HG03108 (cell line): ENCODE measurements around the gene CLPTM1.
A peak's percentile ranks its signal among the peaks of the same experiment; 100 is the strongest.
"Not testable (repeated sequence)": the region's sequence is repeated elsewhere in the genome, so short reads cannot be mapped to it uniquely, and the experiment has no call there.

Source experiments
- ATAC-seq: cut with Tn5 transposase; IDR thresholded peaks from one replicate; pipeline ENCODE4 v1.9.1; 2021; ENCODE audit warnings: moderate library complexity; ENCODE audit not compliant: unreplicated experiment

The CLPTM1 gene, protein sequence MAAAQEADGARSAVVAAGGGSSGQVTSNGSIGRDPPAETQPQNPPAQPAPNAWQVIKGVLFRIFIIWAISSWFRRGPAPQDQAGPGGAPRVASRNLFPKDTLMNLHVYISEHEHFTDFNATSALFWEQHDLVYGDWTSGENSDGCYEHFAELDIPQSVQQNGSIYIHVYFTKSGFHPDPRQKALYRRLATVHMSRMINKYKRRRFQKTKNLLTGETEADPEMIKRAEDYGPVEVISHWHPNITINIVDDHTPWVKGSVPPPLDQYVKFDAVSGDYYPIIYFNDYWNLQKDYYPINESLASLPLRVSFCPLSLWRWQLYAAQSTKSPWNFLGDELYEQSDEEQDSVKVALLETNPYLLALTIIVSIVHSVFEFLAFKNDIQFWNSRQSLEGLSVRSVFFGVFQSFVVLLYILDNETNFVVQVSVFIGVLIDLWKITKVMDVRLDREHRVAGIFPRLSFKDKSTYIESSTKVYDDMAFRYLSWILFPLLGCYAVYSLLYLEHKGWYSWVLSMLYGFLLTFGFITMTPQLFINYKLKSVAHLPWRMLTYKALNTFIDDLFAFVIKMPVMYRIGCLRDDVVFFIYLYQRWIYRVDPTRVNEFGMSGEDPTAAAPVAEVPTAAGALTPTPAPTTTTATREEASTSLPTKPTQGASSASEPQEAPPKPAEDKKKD

DNA sequence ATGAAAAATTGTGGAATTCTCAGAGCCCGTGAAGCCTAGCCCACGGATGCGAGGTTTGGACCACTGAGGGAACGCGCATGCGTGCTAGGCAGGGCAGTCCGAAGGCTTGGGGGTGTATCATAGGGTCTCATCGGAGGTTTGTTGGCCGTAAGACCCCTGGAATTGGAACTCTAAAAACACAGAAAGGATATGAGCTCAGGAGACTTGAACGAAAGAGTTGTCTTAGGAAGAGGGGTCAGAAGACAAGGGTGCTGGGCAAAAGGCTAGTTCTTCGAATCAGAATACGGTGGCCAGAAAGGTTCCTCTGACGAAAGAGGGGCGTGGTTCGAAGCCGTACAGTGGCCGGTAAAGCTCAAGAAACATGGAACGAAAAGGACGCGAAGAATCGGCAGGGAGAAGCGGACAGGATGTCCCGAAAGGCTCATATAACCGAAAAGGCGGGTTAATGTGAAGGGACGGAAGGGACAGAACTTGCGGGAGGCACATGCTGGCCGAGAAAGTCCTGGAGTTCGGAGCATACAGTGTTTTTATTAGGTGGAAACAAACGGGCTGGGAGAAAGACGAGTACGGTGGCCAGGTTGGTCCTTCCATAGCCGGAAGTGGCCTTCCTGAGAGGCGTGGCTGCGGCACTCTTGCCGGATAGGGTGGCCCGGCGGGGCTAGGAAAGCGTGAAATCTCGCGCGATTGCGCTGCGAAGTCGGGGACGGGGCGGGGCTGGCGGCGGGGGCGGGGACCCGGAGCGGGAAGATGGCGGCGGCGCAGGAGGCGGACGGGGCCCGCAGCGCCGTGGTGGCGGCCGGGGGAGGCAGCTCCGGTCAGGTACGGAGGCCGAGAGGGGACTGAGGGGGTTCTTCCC is at the start of gene CLPTM1:
Gene CLPTM1 (plus strand): TSS at position 732 of the 856 bp plus-strand sequence. CDS start 16 bp downstream, at position 748.
- peak; percentile 72 for ATAC-seq

DNA sequence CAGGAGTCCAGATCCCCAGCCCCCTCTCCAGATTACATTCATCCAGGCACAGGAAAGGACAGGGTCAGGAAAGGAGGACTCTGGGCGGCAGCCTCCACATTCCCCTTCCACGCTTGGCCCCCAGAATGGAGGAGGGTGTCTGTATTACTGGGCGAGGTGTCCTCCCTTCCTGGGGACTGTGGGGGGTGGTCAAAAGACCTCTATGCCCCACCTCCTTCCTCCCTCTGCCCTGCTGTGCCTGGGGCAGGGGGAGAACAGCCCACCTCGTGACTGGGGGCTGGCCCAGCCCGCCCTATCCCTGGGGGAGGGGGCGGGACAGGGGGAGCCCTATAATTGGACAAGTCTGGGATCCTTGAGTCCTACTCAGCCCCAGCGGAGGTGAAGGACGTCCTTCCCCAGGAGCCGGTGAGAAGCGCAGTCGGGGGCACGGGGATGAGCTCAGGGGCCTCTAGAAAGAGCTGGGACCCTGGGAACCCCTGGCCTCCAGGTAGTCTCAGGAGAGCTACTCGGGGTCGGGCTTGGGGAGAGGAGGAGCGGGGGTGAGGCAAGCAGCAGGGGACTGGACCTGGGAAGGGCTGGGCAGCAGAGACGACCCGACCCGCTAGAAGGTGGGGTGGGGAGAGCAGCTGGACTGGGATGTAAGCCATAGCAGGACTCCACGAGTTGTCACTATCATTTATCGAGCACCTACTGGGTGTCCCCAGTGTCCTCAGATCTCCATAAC is 49.6 kb upstream of the CLPTM1 start, which contains the start of gene APOE:
Gene APOE (plus strand): TSS at position 360 of the 724 bp plus-strand sequence. CDS start 829 bp downstream, outside the sequence.
- ATAC-seq = no peak

DNA sequence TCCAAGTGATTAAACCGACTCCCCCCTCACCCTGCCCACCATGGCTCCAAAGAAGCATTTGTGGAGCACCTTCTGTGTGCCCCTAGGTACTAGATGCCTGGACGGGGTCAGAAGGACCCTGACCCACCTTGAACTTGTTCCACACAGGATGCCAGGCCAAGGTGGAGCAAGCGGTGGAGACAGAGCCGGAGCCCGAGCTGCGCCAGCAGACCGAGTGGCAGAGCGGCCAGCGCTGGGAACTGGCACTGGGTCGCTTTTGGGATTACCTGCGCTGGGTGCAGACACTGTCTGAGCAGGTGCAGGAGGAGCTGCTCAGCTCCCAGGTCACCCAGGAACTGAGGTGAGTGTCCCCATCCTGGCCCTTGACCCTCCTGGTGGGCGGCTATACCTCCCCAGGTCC is 47.6 kb upstream of the CLPTM1 start:
- ATAC-seq = no peak

DNA sequence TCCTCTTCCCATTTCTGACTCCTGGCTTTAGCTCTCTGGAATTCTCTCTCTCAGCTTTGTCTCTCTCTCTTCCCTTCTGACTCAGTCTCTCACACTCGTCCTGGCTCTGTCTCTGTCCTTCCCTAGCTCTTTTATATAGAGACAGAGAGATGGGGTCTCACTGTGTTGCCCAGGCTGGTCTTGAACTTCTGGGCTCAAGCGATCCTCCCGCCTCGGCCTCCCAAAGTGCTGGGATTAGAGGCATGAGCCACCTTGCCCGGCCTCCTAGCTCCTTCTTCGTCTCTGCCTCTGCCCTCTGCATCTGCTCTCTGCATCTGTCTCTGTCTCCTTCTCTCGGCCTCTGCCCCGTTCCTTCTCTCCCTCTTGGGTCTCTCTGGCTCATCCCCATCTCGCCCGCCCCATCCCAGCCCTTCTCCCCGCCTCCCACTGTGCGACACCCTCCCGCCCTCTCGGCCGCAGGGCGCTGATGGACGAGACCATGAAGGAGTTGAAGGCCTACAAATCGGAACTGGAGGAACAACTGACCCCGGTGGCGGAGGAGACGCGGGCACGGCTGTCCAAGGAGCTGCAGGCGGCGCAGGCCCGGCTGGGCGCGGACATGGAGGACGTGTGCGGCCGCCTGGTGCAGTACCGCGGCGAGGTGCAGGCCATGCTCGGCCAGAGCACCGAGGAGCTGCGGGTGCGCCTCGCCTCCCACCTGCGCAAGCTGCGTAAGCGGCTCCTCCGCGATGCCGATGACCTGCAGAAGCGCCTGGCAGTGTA is 46.9 kb upstream of the CLPTM1 start:
- ATAC-seq = no peak

DNA sequence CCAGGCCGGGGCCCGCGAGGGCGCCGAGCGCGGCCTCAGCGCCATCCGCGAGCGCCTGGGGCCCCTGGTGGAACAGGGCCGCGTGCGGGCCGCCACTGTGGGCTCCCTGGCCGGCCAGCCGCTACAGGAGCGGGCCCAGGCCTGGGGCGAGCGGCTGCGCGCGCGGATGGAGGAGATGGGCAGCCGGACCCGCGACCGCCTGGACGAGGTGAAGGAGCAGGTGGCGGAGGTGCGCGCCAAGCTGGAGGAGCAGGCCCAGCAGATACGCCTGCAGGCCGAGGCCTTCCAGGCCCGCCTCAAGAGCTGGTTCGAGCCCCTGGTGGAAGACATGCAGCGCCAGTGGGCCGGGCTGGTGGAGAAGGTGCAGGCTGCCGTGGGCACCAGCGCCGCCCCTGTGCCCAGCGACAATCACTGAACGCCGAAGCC is 46.3 kb upstream of the CLPTM1 start:
- ATAC-seq = no peak

DNA sequence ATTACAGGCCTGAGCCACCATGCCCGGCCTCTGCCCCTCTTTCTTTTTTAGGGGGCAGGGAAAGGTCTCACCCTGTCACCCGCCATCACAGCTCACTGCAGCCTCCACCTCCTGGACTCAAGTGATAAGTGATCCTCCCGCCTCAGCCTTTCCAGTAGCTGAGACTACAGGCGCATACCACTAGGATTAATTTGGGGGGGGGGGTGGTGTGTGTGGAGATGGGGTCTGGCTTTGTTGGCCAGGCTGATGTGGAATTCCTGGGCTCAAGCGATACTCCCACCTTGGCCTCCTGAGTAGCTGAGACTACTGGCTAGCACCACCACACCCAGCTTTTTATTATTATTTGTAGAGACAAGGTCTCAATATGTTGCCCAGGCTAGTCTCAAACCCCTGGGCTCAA is 45.4 kb upstream of the CLPTM1 start:
- no peak for ATAC-seq

DNA sequence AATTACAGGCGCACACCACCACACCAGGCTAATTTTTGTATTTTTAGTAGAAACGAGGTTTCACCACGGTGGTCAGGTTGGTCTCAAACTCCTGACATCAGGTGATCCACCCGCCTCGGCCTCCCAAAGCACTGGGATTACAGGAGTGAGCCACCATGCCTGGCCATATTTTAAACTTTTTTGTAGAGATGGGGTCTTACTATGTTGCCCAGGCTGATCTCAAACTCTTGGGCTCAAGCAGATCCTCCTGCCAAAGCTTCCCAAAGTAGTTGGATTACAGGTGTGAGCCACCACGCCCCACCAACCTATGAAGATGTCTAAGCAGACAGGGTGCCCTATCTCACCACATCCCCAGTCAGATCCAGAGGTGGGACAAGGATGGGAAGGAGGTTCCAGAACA is 43.3 kb upstream of the CLPTM1 start:
- ATAC-seq = not testable (repeated sequence)

DNA sequence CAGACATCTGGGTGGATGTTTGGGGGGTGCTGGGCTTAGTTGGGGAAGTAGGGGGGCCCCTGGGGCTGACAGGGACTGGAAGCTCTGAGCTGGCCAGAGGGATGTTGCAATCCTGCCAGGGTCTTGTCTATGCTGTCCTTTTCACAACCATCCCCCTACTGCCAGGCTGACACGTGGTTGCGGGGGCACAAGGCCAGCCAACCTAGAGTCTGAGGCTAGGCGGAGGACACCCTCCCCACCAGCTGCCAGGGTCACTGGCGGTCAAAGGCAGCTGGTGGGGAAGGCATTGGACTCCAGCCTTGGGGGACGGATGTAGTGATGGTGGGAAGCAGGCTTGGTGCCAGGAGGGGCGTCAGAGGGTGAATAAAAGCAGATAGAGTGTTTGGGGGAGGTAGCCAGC is 42.3 kb upstream of the CLPTM1 start:
- ATAC-seq = no peak

DNA sequence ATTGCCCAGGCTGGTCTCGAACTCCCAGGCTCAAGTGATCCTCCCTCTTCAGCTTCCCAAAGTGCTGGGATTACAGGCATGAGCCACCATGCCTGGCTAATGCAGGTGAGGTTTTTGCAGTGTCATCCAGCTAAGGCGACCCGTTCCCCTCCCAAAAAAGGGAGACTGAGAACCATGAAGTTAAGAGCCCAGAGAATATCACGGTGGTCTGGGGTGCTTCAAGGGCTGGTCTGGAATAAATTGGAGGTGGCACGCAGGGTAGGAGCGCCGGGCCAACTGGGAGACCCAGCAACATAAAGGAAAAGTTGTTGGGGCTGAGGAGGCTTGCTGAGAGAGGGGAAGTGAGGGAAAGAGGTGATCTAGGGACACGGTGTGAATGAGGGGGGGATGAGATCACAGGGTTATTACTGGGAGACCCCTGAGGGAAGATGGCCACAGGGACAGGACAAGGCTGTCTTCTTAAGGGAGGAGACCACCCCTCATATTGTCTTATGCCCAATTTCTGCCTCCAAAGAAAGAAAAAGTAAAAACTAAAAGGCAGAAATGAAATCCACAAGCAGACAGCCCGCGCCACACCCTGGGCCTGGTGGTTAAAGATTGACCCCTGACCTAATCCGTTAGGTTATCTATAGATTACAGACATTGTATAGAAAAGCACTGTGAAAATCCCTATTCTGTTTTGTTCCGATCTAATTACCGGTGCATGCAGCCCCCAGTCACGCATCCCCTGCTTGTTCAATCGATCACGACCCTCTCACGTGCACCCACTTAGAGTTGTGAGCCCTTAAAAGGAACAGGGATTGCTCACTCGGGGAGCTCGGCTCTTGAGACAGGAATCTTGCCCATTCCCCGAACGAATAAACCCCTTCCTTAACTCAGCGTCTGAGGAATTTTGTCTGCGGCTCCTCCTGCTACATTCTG is 41.4 kb upstream of the CLPTM1 start:
- not testable (repeated sequence) for ATAC-seq

DNA sequence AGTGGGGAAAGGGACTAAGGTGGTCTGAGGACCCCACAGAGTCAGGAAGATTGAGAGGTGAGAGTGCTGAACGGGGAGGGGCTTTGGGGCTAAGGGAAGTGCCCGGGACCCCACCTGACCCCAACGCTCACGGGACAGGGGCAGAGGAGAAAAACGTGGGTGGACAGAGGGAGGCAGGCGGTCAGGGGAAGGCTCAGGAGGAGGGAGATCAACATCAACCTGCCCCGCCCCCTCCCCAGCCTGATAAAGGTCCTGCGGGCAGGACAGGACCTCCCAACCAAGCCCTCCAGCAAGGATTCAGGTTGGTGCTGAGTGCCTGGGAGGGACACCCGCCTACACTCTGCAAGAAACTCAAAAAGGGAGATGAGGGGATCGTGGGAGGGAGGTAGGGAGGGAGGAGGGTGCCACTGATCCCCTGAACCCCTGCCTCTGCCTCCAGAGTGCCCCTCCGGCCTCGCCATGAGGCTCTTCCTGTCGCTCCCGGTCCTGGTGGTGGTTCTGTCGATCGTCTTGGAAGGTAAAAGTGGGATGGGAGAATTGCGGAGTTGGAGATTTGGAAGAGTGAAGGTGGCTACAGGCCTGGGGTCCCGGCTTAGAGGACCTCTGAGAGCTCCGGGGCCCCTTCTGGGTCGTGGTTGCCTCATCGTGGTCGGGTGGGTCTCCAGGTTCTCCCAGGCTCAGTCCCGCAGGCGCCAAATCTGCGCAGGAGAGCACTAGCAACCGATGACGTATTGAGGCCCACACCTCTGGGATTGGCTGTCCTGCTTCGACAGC is 40.6 kb upstream of the CLPTM1 start, which contains the start of gene APOC1:
Gene APOC1 (plus strand): TSS at position 176 of the 774 bp plus-strand sequence. CDS start 284 bp downstream, at position 460.
- ATAC-seq = peak; percentile 94

DNA sequence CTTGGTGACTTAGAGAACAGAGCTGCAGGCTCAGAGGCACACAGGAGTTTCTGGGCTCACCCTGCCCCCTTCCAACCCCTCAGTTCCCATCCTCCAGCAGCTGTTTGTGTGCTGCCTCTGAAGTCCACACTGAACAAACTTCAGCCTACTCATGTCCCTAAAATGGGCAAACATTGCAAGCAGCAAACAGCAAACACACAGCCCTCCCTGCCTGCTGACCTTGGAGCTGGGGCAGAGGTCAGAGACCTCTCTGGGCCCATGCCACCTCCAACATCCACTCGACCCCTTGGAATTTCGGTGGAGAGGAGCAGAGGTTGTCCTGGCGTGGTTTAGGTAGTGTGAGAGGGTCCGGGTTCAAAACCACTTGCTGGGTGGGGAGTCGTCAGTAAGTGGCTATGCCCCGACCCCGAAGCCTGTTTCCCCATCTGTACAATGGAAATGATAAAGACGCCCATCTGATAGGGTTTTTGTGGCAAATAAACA is 30.9 kb upstream of the CLPTM1 start:
- no peak for ATAC-seq

DNA sequence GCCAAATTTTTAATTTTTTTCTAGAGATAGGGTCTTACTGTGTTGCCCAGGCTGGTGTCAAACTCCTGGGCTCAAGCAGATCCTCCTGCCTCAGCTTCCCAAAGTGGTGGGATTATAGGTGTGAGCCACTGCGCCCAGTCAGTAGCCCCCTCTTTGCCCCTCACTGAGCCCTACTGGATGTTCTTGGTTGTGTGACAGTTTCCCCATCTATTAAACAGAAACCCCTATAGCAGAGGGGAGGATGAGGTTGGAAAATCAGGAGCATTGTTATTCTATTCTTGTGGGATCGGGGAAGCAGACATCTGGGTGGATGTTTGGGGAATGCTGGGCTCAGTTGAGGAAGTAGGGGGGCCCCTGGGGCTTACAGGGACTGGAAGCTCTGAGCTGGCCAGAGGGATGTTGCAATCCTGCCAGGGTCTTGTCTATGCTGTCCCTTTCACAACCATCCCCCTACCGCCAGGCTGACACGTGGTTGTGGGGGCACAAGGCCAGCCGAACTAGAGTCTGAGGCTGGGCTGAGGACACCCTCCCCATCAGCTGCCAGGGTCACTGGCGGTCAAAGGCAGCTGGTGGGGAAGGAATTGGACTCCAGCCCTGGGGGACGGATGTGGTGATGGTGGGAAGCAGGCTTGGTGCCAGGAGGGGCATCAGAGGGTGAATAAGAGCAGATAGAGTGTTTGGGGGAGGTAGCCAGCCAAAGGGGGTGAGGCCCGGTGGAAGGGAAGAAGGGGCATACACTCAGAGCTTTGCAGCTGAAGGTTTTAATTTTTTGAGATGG is 29.9 kb upstream of the CLPTM1 start:
- ATAC-seq = no peak

DNA sequence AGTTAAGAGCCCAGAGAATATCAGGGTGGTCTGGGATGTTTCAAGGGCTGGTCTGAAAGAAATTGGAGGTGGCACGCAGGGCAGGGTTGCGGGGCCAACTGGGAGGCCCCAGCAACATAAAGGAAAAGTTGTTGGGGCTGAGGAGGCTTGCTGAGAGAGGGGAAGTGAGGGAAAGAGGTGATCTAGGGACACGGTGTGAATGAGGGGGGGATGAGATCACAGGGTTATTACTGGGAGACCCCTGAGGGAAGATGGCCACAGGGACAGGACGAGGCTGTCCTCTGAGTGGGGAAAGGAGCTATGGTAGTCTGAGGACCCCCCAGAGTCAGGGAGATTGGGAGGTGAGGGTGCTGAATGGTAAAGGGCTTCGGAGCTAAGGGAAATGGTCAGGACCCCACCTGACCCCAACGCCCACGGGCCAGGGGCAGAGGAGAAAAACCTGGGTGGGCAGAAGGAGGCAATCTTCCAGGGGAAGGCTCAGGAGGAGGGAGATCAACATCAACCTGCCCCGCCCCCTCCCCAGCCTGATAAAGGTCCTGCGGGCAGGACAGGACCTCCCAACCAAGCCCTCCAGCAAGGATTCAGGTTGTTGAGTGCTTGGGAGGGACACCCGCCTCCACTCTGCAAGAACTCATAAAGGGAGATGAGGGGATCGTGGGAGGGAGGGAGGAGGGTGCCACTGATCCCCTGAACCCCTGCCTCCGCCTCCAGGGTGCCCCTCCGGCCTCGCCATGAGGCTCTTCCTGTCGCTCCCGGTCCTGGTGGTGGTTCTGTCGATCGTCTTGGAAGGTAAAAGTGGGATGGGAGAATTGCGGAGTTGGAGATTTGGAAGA is 28.7 kb upstream of the CLPTM1 start:
- ATAC-seq = not testable (repeated sequence)

DNA sequence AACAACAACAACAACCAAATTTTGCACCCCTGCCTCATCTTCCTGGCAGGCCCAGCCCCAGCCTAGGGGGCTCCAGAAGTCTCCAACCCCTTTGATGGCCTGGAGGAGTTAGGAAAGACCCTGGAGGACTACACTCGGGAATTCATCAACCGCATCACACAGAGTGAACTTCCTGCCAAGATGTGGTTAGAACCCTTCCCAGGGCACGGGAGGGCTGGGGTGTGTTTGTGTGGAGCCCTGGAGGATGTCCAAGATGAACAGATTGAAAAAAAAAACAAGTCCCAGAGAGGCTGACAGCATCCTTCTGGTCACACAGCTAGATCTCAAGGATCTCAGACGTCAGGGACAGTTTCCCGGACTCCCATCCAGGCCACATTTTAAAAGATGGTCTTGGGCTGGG is 27.4 kb upstream of the CLPTM1 start:
- ATAC-seq = no peak

DNA sequence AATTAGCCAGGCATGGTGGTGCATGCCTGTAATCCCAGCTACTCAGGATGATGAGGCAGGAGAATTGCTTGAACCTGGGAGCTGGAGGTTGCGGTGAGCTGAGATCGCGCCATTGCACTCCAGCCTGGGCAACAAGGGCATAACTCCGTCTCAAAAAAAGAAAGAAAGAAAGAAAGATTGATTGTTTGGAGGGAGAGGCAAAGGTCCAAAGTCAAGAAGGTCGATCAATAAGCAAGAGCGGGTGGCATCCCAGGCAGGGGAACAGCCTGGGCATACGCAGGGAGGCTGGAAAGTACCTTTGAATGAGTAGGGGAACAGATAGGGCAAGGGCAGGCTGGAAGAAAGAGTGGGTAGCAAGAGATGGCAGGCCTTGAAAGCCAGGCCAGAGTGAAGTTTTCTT is 25.1 kb upstream of the CLPTM1 start:
- ATAC-seq = no peak

DNA sequence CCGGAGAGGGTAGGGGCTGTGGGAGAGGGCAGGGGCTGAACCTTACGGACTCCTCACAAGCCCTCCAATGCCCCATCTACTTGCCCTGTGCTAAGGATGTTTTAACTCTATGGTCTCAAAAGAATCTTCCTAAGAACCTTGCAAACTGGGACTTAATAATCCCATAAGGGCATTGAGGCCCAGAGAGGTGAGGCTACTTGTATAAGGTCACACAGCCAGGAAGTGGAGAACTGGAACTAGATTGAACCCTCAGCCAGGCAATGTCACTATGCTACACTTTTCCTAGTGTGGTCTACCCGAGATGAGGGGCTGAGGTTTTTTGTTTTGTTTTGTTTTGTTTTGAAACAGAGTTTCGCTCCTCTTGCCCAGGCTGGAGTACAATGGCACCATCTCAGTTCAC is 23.6 kb upstream of the CLPTM1 start:
- ATAC-seq = no peak
